G401 (cell line): ENCODE results near the gene PNLIPRP2. TPM values are rescaled to one million over a fixed set of nuclear protein-coding genes. Genes with fewer than 3 reads are reported as not detected.
A peak's percentile ranks its signal among the peaks of the same experiment; 100 is the strongest.

Experiments used
- DNase-seq: peaks from one replicate; pipeline ENCODE4 v3.0.0-alpha.2; 2015; ENCODE audit warnings: low spot score
- in situ Hi-C: cut with HindIII; loops from 2 replicates; pipeline ENCODE4 v1.10.0; 2016; ENCODE audit warnings: low sequenced_read_pairs, mixed read lengths
- total RNA-seq: library from RNA; depleted of rRNA; stranded (reverse); fragments of >200 nt; shearing (Covaris generic); gene quantifications from 2 replicates; pipeline ENCODE4 v1.2.3, GENCODE V29; 2014

Gene PNLIPRP2
- total RNA-seq, 1 experiment from 2014 or later: not detected

- in situ Hi-C loops: no loop called here
- no peak for DNase-seq
Measured at GRCh38 chr10:116671274-116671926, 50.6 kb downstream of the PNLIPRP2 start.

GRCh38 chr10:116672891-116673290 lies 52.1 kb downstream of the PNLIPRP2 start:
- in situ Hi-C loops: no loop called here
- DNase-seq: no peak

GRCh38 chr10:116673866-116674265 lies 53.1 kb downstream of the PNLIPRP2 start:
- in situ Hi-C loops: no loop called here
- DNase-seq: no peak

- no peak for DNase-seq
- in situ Hi-C loops: no loop called here
Measured at GRCh38 chr10:116674901-116675423, 54.2 kb downstream of the PNLIPRP2 start.

- no peak for DNase-seq
- in situ Hi-C loops: no loop called here
Measured at GRCh38 chr10:116676118-116676517, 55.4 kb downstream of the PNLIPRP2 start.

GRCh38 chr10:116676633-116677032 lies 55.9 kb downstream of the PNLIPRP2 start:
- no peak for DNase-seq
- in situ Hi-C loops: no loop called here

GRCh38 chr10:116679351-116679750 lies 58.6 kb downstream of the PNLIPRP2 start:
- no peak for DNase-seq
- in situ Hi-C loops: no loop called here

GRCh38 chr10:116683166-116683565 lies 62.4 kb downstream of the PNLIPRP2 start:
- in situ Hi-C loops: no loop called here
- DNase-seq: no peak

GRCh38 chr10:116683821-116684220 lies 63.1 kb downstream of the PNLIPRP2 start:
- no peak for DNase-seq
- in situ Hi-C loops: no loop called here

GRCh38 chr10:116684781-116685180 lies 64.0 kb downstream of the PNLIPRP2 start:
- DNase-seq: no peak
- in situ Hi-C loops: no loop called here

GRCh38 chr10:116685807-116686206 lies 65.1 kb downstream of the PNLIPRP2 start:
- no peak for DNase-seq
- in situ Hi-C loops: no loop called here

GRCh38 chr10:116686632-116687031 lies 65.9 kb downstream of the PNLIPRP2 start:
- in situ Hi-C loops: no loop called here
- DNase-seq: no peak

- DNase-seq: no peak
- in situ Hi-C loops: no loop called here
Measured at GRCh38 chr10:116687633-116688032, 66.9 kb downstream of the PNLIPRP2 start.

GRCh38 chr10:116688241-116688711 lies 67.5 kb downstream of the PNLIPRP2 start:
- DNase-seq: no peak

GRCh38 chr10:116688741-116689495 lies 68.2 kb downstream of the PNLIPRP2 start:
- in situ Hi-C loops: no loop called here
- no peak for DNase-seq

More at GRCh38 chr10:116688241-116688711, 67.5 kb downstream of the PNLIPRP2 start:
- in situ Hi-C loops: no loop called here

- in situ Hi-C loops: no loop called here
Measured at GRCh38 chr10:116689744-116690143, 69.0 kb downstream of the PNLIPRP2 start.

GRCh38 chr10:116690356-116691322 lies 69.9 kb downstream of the PNLIPRP2 start:
- in situ Hi-C loops: no loop called here
- DNase-seq: peak; percentile 12

More at GRCh38 chr10:116689744-116690143, 69.0 kb downstream of the PNLIPRP2 start:
- no peak for DNase-seq

GRCh38 chr10:116691635-116692034 lies 70.9 kb downstream of the PNLIPRP2 start:
- in situ Hi-C loops: no loop called here
- DNase-seq: peak; percentile 16

GRCh38 chr10:116692225-116692624 lies 71.5 kb downstream of the PNLIPRP2 start:
- in situ Hi-C loops: no loop called here
- DNase-seq: no peak
